Measurements from ENCODE around the gene PSMD3.

Gene PSMD3

GRCh38 chr17:40015998-40016985 is 35.7 kb downstream of the PSMD3 start:
- no peak for DNase-seq (ENCODE audit: low spot score)
- no peak for TF ChIP-seq CTCF (IDR thresholded peaks at IDR 0.05; ENCODE audit: borderline replicate concordance, control extremely low read depth, extremely low read depth, insufficient read depth, missing control alignments)
- in situ Hi-C loops (cut with MboI; ENCODE audit: low sequenced_read_pairs, unreplicated experiment): loop anchor here (10.0 kb wide), 1 partner anchor 269 kb away; the partner anchor contains the start of gene CDC6

- in situ Hi-C loops (cut with MboI; ENCODE audit: low sequenced_read_pairs, unreplicated experiment): loop anchor here (10.0 kb wide), 1 partner anchor 267 kb away; the partner anchor contains the start of gene CDC6
- DNase-seq (ENCODE audit: low spot score): no peak
Measured at GRCh38 chr17:40017422-40018080, 36.9 kb downstream of the PSMD3 start.

GRCh38 chr17:40018211-40019121 is 37.9 kb downstream of the PSMD3 start:
- DNase-seq (ENCODE audit: low spot score): no peak
- in situ Hi-C loops (cut with MboI; ENCODE audit: low sequenced_read_pairs, unreplicated experiment): loop anchor here (10.0 kb wide), 1 partner anchor 266 kb away; the partner anchor contains the start of gene CDC6
- TF ChIP-seq CTCF (IDR thresholded peaks at IDR 0.05; ENCODE audit: borderline replicate concordance, control extremely low read depth, extremely low read depth, insufficient read depth, missing control alignments): no peak

More at GRCh38 chr17:40017422-40018080, 36.9 kb downstream of the PSMD3 start:
- no peak for TF ChIP-seq CTCF (IDR thresholded peaks at IDR 0.05; ENCODE audit: borderline replicate concordance, control extremely low read depth, extremely low read depth, insufficient read depth, missing control alignments)

- TF ChIP-seq CTCF (IDR thresholded peaks at IDR 0.05; ENCODE audit: borderline replicate concordance, control extremely low read depth, extremely low read depth, insufficient read depth, missing control alignments): no peak
- in situ Hi-C loops (cut with MboI; ENCODE audit: low sequenced_read_pairs, unreplicated experiment): loop anchor here (10.0 kb wide), 1 partner anchor 265 kb away; the partner anchor contains the start of gene CDC6
- DNase-seq (ENCODE audit: low spot score): no peak
Measured at GRCh38 chr17:40019140-40019991, 38.8 kb downstream of the PSMD3 start.

GRCh38 chr17:40020146-40020545 is 39.5 kb downstream of the PSMD3 start:
- in situ Hi-C loops (cut with MboI; ENCODE audit: low sequenced_read_pairs, unreplicated experiment): no loop called here
- DNase-seq (ENCODE audit: low spot score): no peak
- no peak for TF ChIP-seq CTCF (IDR thresholded peaks at IDR 0.05; ENCODE audit: borderline replicate concordance, control extremely low read depth, extremely low read depth, insufficient read depth, missing control alignments)

Data from GM13976 (cell line).